Measurements from ENCODE around the gene PSMD1. TPM values are rescaled to one million over a fixed set of nuclear protein-coding genes. Genes with fewer than 3 reads are reported as not detected.

The PSMD1 gene
- total and polyA plus RNA-seq, 2 of the 8 experiments (the other 6 are each of a cell fraction or from before 2014, with no cell fraction given) = 179 to 272 TPM

DNA sequence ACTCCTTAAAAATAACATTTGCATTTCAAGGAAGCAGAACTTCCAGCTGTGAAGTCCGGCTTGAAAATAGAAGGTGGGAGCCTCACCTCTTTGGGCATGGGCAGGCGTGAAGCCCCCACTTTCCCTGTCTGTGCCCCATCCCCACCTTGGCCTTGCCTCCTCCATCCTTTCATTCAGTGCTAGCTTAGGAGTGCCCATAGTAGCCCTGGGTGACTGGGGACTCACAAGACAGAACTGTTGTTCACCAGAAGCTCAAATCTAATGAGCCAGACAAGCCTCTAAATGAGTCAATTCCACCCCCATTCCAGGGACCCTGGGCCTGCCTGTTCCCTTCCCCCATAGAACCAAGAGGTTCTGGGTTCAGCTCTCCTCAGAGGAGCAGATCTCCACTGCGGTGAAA lies 40.7 kb upstream of the PSMD1 start (continued):
- TF ChIP-seq ZNF274 (IDR thresholded peaks at IDR 0.05; ENCODE audit: borderline replicate concordance, extremely low read depth, low read length) = no peak
- TF ChIP-seq EP300 (IDR thresholded peaks at IDR 0.05; ENCODE audit: borderline replicate concordance in 1 of 2, low read depth in 2 of 2, low read length in 2 of 2) = no peak
